H1 (cell line): ENCODE data around the gene PDGFD.

ENCODE experiments used
- BRCA1 ChIP-seq: IDR thresholded peaks from 2 replicates; pipeline ENCODE4 v1.6.1; 2012; ENCODE audit warnings: low read depth, low read length, improper control_type of control experiment
- CHD1 ChIP-seq: IDR thresholded peaks from 2 replicates; pipeline ENCODE4 v1.6.1; 2012; ENCODE audit warnings: low read depth, low read length, improper control_type of control experiment
- CHD2 ChIP-seq: IDR thresholded peaks from 2 replicates; pipeline ENCODE4 v1.6.1; 2012; ENCODE audit warnings: low read length, improper control_type of control experiment
- CTCF ChIP-seq, 3 experiments: IDR thresholded peaks; 1 replicate in 2 of 3; 2 replicates in 1 of 3; pipeline versions ENCODE4 v1.5.1 to v1.6.1; 2011; ENCODE audit warnings: low read length in 3 of 3, mild to moderate bottlenecking in 3 of 3, inconsistent platforms in 2 of 3, low read depth in 1 of 3, moderate library complexity in 1 of 3; ENCODE audit not compliant: insufficient read depth in 1 of 3; ENCODE audit errors: control extremely low read depth in 1 of 3
- EGR1 ChIP-seq: IDR thresholded peaks from 2 replicates; pipeline ENCODE4 v1.6.1; 2011; ENCODE audit warnings: low read depth, low read length, borderline replicate concordance
- EP300 ChIP-seq, 2 experiments: IDR thresholded peaks; 1 replicate in 1 of 2; 2 replicates in 1 of 2; pipeline ENCODE4 v1.6.1; 2011 to 2012; ENCODE audit warnings: low read depth in 2 of 2, low read length in 2 of 2, mild to moderate bottlenecking in 2 of 2, borderline replicate concordance in 1 of 2, inconsistent platforms in 1 of 2, moderate library complexity in 1 of 2
- EZH2 ChIP-seq: fragments of 200-600 bp; sonication (generic); IDR thresholded peaks from 2 replicates; pipeline ENCODE4 v1.7.1; 2012; ENCODE audit warnings: low read depth, mild to moderate bottlenecking, moderate library complexity, low read length, inconsistent platforms; ENCODE audit not compliant: severe bottlenecking
- MAX ChIP-seq: IDR thresholded peaks from 2 replicates; pipeline ENCODE4 v1.6.1; 2012; ENCODE audit warnings: inconsistent platforms
- RAD21 ChIP-seq, 2 experiments: IDR thresholded peaks in 1 of 2; conservative IDR thresholded peaks in 1 of 2; 2 replicates each; pipeline ENCODE4 v1.6.1; 2011; ENCODE audit warnings: low read depth in 2 of 2, low read length in 2 of 2, improper control_type of control experiment in 1 of 2, inconsistent platforms in 1 of 2, mild to moderate bottlenecking in 1 of 2, moderate library complexity in 1 of 2
- RXRA ChIP-seq: IDR thresholded peaks from 2 replicates; pipeline ENCODE4 v1.6.1; 2011; ENCODE audit warnings: low read depth, mild to moderate bottlenecking, low read length, moderate library complexity; ENCODE audit not compliant: insufficient read depth
- SP1 ChIP-seq: IDR thresholded peaks from 2 replicates; pipeline ENCODE4 v1.6.1; 2011; ENCODE audit warnings: low read depth, low read length

- TF ChIP-seq CHD2 (no peak), BRCA1 (no peak), MAX (no peak), EZH2 (no peak), CTCF (IDR thresholded peaks at IDR 0.05; ENCODE audit: control extremely low read depth in 1 of 3, insufficient read depth in 1 of 3, low read depth in 1 of 3, low read length in 3 of 3) (no peak), CHD1 (no peak), EP300 (IDR thresholded peaks at IDR 0.05; ENCODE audit: borderline replicate concordance in 1 of 2, low read depth in 2 of 2, low read length in 2 of 2) (no peak), RXRA (no peak), RAD21 (IDR thresholded peaks at IDR 0.05 in 1 of 2, conservative IDR thresholded peaks at IDR 0.05 in 1 of 2; ENCODE audit: low read depth in 2 of 2, low read length in 2 of 2) (no peak), SP1 (no peak), EGR1 (no peak)
These were observed 41.1 kb downstream of the PDGFD start for GRCh38 chr11:104122836-104123235.
